ENCODE measurements around the gene MSANTD3. TPM values are rescaled to one million over a fixed set of nuclear protein-coding genes. Genes with fewer than 3 reads are reported as not detected.

Gene MSANTD3
- total and polyA plus RNA-seq, 9 of the 15 experiments (the other 6 are each of a cell fraction or from before 2014, with no cell fraction given): 9.4 to 28.7 (median 22.3) TPM

DNA sequence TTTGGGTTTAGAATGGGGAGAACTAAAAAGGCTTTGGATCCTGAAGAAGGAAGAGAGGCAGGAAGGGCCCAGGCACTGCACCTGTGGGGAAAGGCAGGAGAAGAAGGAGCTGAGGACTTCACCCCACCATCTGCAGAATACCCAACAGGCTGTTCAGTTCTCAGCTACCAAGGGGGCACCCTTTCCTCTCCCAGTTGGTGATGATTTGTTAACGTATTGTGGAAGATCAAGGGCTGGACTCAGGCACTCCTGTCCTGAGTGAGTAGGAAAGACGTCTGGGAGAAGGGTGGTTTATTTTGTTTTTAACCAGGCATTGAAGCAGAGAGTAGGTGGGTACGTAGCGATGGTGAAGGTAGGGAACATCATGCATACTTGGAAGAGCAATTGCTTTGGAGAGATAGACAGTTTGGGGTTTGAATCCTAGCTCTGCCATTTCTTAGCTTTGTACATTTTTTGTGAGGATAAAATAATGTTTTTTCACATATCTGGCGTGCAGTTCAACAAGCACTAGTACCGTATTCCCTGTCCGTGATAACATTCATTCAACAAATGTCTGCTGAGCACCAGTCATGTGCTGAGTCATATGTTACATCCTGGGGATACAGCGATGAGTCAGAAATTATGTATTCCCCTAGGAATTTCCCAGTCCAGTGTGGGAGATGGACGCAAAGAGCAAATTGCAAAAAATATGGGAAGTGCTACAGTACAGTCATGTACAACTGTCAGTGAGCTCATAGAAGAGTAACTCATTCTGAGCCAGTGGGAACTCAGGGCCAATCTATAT is 2.1 kb downstream of the MSANTD3 start (continued):
- TF ChIP-seq UBTF (IDR thresholded peaks at IDR 0.05; ENCODE audit: borderline replicate concordance in 1 of 2, low read depth in 2 of 2, low read length in 2 of 2) (no peak), IRF9 (tag; IDR thresholded peaks at IDR 0.05) (no peak), CHCHD3 (CRISPR knock-in tag; IDR thresholded peaks at IDR 0.05) (no peak), MAFG (tag; conservative IDR thresholded peaks at IDR 0.05) (peak; percentile 88), SAFB (IDR thresholded peaks at IDR 0.05; ENCODE audit: borderline replicate concordance, low read depth, low read length) (no peak), ARHGAP35 (IDR thresholded peaks at IDR 0.05; ENCODE audit: partially characterized antibody) (no peak), MNT (conservative IDR thresholded peaks at IDR 0.05) (0 out of 4 replicates have a peak, but pooled peaks of 1 of the 2 experiments have one; percentile 35), ZNF282 (CRISPR knock-in tag; IDR thresholded peaks at IDR 0.05) (no peak), PHF8 (IDR thresholded peaks at IDR 0.05; ENCODE audit: borderline replicate concordance, low read length) (no peak), STAT6 (CRISPR knock-in tag; IDR thresholded peaks at IDR 0.05) (no peak), ZNF232 (CRISPR knock-in tag; IDR thresholded peaks at IDR 0.05) (no peak)
- TF ChIP-seq, protein P1, sequence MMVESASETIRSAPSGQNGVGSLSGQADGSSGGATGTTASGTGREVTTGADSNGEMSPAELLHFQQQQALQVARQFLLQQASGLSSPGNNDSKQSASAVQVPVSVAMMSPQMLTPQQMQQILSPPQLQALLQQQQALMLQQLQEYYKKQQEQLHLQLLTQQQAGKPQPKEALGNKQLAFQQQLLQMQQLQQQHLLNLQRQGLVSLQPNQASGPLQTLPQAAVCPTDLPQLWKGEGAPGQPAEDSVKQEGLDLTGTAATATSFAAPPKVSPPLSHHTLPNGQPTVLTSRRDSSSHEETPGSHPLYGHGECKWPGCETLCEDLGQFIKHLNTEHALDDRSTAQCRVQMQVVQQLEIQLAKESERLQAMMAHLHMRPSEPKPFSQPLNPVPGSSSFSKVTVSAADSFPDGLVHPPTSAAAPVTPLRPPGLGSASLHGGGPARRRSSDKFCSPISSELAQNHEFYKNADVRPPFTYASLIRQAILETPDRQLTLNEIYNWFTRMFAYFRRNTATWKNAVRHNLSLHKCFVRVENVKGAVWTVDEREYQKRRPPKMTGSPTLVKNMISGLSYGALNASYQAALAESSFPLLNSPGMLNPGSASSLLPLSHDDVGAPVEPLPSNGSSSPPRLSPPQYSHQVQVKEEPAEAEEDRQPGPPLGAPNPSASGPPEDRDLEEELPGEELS (CRISPR knock-in tag; IDR thresholded peaks at IDR 0.05; ENCODE audit: borderline replicate concordance): no peak
- TF ChIP-seq, protein P2, sequence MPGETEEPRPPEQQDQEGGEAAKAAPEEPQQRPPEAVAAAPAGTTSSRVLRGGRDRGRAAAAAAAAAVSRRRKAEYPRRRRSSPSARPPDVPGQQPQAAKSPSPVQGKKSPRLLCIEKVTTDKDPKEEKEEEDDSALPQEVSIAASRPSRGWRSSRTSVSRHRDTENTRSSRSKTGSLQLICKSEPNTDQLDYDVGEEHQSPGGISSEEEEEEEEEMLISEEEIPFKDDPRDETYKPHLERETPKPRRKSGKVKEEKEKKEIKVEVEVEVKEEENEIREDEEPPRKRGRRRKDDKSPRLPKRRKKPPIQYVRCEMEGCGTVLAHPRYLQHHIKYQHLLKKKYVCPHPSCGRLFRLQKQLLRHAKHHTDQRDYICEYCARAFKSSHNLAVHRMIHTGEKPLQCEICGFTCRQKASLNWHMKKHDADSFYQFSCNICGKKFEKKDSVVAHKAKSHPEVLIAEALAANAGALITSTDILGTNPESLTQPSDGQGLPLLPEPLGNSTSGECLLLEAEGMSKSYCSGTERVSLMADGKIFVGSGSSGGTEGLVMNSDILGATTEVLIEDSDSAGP (CRISPR knock-in tag; IDR thresholded peaks at IDR 0.05): no peak
- TF ChIP-seq, protein P3, sequence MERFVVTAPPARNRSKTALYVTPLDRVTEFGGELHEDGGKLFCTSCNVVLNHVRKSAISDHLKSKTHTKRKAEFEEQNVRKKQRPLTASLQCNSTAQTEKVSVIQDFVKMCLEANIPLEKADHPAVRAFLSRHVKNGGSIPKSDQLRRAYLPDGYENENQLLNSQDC (CRISPR knock-in tag; IDR thresholded peaks at IDR 0.05): no peak

Data from K562 (cell line).